GM19324 (cell line): ENCODE measurements around the gene GDF2.

Experiments
- ATAC-seq: cut with Tn5 transposase; IDR thresholded peaks from one replicate; pipeline ENCODE4 v1.9.1; 2021; ENCODE audit warnings: mild to moderate bottlenecking, moderate library complexity; ENCODE audit not compliant: unreplicated experiment, low FRiP score

GDF2 gene

DNA sequence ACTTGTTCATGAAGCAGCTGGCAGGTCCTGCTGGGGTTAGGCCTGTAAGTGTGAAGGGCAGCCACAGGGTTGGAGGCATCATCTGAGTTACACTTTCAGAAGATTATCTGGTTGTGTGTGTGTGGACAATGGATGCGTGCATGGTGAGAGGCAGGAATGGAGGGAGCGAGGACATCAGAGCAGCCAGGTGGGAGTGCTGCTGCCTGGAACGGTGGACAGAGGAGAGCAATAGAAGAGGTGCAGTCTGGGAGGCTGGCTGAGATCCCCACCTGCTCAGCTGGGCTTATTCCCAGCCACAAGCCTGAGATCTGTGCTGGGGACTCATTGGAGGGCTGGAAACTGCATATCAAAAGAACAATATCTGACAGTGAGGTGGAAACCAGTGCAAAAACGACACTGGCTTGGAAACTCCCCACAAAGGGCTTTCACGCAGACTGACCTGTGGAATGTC is 44.0 kb downstream of the GDF2 start:
- no peak for ATAC-seq

DNA sequence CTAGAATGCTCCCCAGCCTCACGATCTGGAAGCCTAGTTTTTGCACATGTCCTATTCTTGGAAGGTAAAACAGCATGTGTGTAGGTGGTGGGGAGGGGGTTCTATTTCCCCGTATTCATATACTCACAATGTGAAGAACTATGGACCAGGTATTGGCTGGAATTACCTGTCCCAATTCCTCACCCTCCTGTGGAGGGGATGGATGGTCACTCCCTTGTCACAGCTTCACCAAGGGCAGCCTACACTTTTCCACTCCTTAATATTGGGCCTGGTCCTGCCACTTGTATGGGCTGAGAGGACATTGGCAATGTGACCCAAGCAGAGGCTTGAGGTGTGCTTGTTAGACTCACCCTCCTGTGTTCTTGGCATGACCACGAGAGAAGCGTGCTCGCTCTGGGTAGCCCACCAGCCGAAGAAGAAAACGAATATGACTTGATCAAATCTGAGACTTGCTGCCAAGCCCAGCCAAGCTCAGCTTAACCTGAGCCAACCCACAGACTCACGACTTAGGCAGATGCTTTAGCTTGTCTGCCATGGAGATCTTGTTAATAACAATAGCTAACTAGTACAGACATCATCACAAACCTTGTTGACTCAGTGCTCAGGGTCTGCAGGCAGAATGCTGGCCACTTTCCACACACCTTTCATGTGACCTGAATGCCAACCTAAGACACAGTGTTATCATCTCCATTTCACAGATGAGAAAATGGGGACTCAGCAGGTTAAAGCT is 44.6 kb downstream of the GDF2 start:
- no peak for ATAC-seq

DNA sequence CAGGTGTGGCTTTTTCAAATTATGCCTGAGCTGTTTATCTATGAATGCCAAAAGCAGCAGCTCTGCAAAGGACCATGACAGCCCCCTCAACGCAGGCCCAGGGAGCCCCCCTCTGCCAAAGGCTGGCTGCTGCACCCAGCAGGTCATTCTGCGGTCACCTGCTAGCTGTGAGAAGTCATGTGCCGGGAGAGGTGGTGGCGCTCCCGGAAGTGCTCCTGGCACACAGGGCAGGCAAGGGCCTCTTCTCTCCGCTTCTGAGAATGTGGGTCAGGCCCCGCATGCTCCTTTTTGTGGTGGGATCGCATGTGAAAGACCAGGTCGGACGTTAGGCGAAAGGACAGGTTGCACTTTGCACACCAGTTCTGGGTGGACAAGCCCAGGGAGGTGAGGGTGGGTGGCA is 45.4 kb downstream of the GDF2 start:
- ATAC-seq = no peak

DNA sequence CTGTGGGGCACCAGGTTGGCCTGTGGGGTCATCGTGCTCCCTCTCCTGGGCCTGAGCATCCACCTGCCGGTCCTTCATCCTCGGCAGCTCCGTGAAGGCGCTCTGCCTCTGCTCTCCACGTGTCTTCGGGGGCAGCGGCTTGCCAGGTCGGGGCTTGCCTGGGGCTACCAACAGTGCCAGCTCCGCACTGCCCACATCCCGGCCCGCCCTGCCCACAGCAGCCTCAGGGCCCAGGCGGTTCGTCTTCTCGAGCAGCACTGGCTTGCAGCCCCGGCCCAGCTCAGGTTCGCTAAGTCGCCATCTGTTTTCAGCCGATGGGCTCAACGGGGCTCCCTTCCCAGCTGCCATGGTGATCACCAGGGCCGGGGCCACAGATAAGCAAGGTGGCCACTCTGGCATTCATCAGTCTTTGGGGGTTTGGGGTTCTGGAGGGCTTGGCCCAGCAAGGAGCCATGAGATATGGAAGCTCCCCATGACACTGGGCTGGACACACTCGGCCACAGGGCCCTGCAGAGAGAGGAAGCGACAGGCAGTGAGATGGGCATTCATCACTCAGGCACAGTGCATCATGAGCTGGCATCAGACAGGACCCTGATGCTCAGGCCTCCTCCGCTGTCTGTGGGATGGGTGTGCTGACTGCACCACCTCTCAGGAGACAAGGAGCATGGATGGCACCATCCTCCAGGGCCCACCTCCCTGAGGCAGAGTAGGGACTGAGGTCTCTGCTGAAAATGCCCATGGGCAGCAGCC is 46.4 kb downstream of the GDF2 start:
- ATAC-seq = no peak

DNA sequence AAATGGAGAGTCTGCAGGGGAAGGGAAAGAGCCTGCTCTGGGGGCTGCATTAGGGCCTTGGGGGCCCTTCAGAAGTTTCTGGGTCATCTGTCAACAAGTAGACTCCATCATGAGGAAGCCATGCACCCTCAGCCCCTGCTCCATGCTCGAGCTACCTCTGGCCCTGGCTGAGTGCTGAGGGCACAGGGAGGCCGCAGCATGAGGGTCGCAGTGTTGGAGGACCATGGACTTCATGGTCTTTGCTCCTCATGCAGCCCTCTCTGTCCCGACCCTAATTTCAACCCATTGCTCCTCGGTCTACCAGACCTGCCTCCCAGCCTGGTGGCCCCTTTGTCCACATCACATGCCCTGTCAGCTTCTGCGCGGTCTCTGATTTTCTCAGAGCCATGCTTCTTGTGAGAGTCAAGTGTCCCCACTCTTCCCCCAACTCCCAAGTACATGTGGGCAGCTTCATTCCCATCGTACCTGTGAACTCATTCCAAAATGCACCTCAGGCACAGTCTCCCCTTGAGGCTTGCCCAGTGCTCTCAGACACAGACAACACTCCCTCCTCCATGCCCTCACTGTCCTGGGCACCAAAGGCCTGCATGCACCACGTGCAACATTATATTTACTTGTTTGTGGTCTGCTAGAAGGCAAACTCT is 47.1 kb downstream of the GDF2 start:
- no peak for ATAC-seq

DNA sequence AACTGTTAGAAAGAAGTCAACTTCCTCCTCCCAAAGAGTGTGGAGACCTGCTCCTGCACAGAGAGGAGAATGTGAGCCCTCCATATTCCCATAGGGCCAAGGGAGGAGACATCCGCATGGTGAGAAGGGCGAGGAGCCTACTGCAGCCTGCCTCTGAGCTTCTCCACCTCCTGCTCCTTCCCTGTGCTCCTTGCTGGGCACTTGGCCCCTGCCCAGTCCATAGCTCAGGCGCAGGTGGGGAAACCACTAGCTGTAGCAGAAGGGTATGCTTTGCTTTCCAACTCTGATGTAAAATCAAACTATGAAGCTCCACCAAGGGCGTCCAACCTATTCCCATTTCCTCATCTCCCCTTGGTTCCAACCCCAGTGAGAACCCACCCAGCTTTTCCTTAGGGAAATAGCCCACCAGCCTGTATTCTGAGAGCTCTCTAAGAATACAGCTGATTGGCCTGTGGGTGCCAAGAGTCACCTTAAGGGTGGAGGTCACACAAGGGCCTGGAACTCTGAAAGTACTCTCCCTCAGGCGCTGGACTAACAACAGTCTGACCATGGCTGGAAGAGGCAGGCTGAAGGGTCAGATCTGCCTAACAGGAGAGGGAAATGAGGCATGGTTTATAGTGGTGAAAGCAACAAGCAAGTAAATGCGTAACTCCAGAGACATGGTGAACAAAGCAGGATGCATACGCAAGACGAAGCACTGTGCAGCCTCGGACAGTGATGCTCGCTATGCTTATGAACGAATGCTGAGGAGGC is 47.9 kb downstream of the GDF2 start:
- no peak for ATAC-seq

DNA sequence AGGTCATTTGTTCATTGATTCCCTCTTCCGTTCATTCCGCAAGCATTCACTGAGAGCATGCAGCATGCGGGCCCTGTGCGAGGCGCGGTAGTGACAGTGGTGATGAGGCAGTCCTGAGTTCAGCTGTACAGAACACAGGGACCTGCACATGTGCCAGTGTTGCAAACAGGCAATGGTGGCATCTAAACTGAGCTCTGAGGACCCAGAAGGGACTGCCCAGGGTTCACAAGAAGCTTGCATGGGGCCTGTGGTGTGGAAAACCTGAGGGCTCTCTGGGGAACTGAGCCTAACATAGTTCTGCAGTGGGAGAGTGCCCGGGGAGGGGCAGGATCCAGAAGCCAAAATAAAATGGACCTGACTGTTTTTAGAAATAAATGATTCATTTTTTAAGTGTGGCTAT is 48.6 kb downstream of the GDF2 start:
- ATAC-seq = no peak

DNA sequence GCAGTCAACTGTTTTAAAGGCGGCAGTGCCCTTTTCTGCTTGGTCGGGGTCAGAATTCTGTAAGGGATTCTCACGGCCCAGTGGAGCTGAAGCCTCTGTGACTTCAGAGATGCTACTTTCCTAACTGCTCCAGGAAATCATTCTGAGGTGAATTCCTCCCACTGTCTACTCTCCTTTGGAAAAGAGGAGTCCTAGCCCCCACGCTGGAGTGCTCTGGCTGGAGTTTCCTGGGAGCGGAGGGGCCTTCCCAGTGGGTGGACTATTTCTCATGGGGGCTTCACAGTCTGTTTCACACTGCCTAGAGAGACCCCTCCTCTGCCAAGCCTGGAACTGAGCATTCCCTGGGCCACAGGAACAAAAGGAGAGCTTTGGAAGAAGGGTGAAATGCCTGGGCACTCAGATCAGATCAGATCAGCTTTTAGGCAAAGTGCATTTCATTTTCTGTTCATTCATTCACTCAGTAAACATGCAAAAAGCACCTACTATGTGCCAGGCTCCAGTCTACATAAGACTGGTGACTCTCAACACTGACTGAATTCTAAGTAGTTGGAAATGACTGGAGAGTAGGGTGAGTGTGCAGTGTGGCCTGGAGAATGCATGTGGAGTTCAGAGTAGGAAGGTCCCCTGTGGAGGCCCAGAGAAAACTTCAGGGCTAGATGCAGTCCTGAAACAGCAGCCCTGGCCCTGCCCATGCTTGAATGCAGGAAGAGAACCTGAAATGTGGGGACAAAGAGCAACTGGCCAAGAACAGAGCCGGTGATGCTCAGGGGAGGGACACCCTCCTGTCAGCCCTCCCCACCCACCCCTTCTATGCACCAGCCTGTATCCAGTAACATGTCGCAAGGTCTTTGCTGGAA is 49.6 kb downstream of the GDF2 start:
- ATAC-seq = no peak

DNA sequence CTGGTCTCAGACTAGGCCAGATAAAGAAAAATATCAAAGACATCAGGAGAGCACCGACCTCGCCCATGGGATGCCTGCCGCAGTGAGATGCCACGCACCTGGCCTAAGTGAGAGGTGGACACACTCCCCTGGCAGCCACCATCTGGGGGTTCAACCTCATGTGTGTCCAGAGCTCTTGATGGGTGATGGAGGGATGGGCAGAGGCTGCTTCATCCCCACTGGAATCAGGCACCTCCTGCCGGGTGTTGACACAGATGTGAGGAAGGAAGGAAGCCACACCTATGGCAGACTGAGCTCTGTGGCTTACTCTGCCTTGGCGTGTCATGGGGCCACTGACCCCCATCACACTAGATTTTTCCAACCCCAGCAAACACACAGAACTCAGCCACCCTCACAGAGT is 50.5 kb downstream of the GDF2 start:
- ATAC-seq = no peak

DNA sequence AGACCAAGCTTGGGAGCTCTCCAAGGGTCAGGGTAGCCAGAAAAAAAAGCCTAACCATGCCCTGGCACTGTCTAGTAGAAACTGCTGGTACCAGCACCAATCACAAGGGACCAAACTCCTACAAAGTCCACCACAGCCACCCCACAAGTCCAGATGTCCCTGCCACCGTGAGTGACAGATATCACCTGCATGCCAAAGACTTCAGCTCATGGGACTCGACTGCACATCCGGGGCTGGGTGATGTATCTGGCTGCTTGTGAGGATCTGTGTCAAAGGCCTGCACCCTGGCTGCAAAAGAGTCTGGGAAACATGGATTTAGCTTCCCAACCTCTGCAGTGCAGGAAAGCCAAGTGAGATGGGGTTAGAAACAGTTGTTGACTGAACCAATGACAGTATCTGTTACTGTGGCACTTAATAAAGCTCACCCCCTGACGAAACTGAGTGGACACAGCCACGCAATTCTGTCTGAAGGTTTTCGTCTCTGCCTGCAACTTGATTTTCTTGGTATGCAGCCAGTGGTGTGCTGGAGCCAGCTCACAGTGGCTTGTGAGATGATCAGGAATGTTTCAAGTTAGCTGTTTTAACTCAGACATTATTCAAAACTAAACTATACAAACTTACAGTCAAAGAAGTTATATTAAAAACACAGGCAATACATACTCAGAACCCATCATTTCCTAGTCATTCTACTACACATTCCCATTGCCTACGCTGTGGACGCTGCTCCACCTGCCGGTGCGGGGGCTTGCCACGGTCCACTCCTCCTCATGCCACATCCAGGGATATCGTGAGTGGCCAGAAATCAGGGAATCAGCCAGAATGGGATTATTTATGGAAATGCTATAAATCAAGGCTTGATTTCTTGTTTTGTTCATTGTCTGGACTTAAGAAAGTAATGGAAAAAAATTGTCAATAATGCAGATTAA is 52.6 kb downstream of the GDF2 start:
- ATAC-seq = no peak

DNA sequence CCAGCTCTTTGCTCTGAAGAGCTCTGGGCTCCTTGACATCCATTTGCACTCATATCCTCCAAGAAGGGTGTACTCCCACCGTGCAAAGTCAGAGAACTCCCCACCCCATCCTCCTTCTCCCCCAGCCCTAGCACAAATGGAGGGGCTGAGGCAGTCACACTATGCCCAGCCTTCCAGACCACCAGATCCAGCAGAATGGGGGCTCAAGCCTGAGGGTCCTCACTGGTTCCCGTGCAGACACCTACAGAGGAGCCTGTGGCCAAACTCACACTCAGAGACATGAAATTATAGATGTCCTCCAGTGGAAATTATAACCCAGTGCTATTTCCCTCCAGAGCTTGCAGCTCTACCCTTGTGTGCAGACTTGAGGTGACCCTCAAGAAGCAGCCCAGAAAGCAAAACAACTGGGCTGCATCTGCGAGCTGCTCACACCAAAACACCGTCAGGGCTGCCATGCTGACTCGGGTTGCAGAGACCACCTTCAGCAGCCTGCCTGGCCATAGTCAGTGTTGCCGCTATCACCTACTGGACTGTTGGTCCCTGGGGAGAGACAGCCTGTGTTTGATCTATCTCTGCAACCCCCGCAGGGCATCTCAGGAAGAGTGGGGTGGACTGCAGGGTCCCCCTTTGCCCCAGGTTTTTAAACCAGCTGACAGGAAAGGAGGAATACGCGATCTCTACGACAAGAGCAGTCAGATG is 54.4 kb downstream of the GDF2 start:
- ATAC-seq = no peak
